GM12801 (cell line): ENCODE results near the gene GIT2.

ENCODE experiments used
- TF ChIP-seq, protein P1 (sequence below): IDR thresholded peaks from one replicate; pipeline ENCODE4 v1.5.1; 2011; ENCODE audit warnings: control low read depth; ENCODE audit not compliant: insufficient read length; ENCODE audit errors: extremely low read depth

Gene GIT2

GRCh38 chr12:109931143-109931542 is 65.0 kb downstream of the GIT2 start:
- TF ChIP-seq, protein P1, sequence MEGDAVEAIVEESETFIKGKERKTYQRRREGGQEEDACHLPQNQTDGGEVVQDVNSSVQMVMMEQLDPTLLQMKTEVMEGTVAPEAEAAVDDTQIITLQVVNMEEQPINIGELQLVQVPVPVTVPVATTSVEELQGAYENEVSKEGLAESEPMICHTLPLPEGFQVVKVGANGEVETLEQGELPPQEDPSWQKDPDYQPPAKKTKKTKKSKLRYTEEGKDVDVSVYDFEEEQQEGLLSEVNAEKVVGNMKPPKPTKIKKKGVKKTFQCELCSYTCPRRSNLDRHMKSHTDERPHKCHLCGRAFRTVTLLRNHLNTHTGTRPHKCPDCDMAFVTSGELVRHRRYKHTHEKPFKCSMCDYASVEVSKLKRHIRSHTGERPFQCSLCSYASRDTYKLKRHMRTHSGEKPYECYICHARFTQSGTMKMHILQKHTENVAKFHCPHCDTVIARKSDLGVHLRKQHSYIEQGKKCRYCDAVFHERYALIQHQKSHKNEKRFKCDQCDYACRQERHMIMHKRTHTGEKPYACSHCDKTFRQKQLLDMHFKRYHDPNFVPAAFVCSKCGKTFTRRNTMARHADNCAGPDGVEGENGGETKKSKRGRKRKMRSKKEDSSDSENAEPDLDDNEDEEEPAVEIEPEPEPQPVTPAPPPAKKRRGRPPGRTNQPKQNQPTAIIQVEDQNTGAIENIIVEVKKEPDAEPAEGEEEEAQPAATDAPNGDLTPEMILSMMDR: no peak

- TF ChIP-seq, protein P1: no peak
Observed at GRCh38 chr12:109930028-109930800, 66.0 kb downstream of the GIT2 start.

GRCh38 chr12:109928058-109928656 is 68.0 kb downstream of the GIT2 start:
- TF ChIP-seq, protein P1: no peak

DNA sequence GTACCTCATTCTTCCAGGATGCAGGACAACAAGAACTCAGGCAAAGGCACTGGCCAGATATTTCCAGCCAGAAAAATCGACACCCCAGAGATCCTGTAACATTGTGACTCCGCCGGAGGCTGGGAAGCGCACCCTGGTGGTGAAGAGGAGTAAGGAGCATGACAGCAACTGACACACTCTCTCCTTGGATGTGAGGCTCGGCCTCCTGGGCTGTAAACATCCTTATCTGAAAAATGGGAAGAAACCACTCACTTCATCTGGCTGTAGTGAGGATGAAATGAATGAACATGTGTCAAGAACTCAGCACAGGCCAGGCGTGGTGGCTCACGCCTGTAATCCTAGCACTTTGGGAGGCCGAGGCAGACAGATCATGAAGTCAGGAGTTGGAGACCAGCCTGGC is 68.5 kb downstream of the GIT2 start:
- TF ChIP-seq, protein P1: no peak

DNA sequence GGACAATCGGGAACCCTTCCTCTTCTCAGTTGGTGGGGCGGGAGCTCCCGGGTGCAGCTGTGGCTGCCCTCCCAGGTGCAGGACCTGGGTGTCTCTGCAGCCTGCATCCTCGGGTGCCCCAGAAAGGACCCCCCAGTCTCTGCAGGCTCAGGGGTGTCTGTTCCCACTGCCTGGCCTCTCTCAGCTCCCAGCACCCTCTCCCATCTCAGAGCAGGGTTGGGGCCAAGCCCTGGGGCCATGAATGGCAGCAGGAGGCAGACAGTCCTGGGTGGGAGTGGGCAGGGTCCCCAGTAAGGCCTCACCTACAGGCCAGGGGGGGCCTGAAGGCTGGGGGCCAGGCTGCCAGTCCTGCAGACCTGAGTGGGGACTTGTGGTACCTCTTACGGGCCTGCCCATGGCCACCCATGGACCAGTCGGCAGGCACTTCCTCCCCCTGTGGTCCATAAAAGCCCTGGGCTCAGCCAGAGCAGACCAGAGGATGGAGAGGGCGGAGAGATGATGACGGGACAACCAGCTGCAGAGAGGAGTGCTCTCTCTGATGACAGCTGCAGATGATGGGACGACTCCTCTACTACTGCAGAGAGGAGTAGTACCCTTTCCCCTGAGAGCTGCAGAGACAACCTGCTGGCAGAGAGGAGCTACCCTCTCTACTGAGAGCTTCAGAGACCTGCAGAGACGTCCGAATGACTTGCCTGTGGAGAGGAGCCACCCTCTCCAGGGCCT is 69.5 kb downstream of the GIT2 start:
- TF ChIP-seq, protein P1: no peak

- TF ChIP-seq, protein P1: no peak
Observed at GRCh38 chr12:109926016-109926415, 70.2 kb downstream of the GIT2 start.

DNA sequence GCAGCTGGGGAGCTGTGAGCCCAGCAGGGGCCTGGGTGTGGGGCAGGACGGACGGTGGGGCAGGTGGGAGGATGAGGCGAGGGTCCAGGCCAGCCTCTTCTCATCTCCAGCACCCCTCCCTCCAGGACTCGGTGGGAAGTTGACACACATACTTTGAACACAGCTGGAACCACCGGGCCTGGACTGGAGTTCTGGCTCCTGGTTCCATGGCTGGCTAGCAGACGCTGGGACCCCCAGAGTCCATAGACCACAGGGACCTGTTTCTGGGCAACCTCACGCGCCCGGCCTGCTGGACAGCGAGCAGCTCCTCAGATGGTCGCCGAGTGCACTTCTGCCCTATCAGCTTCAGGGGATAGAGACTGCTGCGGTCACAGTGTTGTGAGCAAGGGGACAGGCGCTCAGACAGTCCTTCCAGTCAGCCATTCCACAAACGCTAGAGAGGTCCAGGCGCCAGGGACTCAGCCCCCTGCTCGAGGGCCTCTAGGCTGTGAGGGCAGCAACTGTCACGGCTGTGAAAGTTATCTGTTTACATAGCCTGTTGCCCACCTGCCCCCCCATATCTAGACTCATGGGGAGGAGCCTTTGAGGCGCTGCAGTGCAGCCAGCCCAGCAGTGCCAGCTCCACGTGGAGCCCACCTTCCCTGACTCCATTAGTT is 70.9 kb downstream of the GIT2 start:
- TF ChIP-seq, protein P1: no peak
